Breast epithelium (tissue), 3 donors: ENCODE data around the gene TRIP12.

Experiments used
- CTCF ChIP-seq, 3 donors: fragments of 450-650 bp; IDR thresholded peaks; one replicate each; pipeline ENCODE4 v1.5.1; 2016 to 2017; ENCODE audit warnings: antibody characterized with exemption in 3 of 3, mild to moderate bottlenecking in 3 of 3, moderate library complexity in 3 of 3
- POLR2A ChIP-seq: fragments of 450-650 bp; IDR thresholded peaks from one replicate; pipeline ENCODE4 v1.6.1; 2016; ENCODE audit warnings: antibody characterized with exemption, mild to moderate bottlenecking, moderate library complexity
- POLR2AphosphoS5 ChIP-seq, 3 donors: sonication (generic); formaldehyde crosslinking; IDR thresholded peaks; one replicate each; pipeline ENCODE4 v1.6.1; 2017; ENCODE audit warnings: antibody characterized with exemption in 3 of 3

DNA sequence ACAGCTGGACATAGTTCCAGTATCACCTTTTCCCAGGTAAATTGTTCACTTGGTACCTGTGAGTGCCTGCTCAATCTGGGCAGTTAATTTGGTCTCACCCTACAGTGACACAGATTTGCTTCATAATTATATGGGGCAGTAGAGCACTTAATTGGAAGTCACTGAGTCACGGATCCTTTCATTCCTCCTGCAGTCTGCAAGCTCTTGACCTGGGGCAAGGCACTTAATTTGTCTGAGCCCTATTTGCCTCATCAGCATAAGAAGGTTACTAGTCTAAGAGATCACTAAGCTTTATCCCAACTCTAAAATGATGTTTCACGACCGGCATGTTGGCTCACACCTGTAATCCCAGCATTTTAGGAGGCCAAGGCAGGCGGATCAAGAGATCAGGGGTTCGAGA, 9.4 kb upstream of the TRIP12 start:
- TF ChIP-seq CTCF (IDR thresholded peaks at IDR 0.05), result no peak
- no peak for TF ChIP-seq POLR2A
- no peak for TF ChIP-seq POLR2AphosphoS5 (IDR thresholded peaks at IDR 0.05)
